Astrocyte (in vitro differentiated cells and primary cell): ENCODE results near the gene CTNNB1. TPM values are rescaled to one million over a fixed set of nuclear protein-coding genes. Genes with fewer than 3 reads are reported as not detected.

Experiments used
- DNase-seq: peaks from one replicate; pipeline ENCODE4 v3.0.0-alpha.2; 2010; ENCODE audit warnings: low read depth
- FAIRE-seq: peaks from 2 replicates; lab custom pipeline; 2011; peaks lifted over from hg19 to GRCh38; lab: Jason Lieb, UNC
- H2AFZ ChIP-seq: 2 replicates; pipeline ENCODE4 v1.6.0; 2012; ENCODE audit warnings: low read depth, low read length, inconsistent platforms
- H3K27ac ChIP-seq: 2 replicates; pipeline ENCODE4 v1.5.1; 2011; ENCODE audit warnings: low read depth, low read length, inconsistent platforms
- H3K27me3 ChIP-seq: 2 replicates; pipeline ENCODE4 v1.6.0; 2011; ENCODE audit warnings: low read length, inconsistent platforms; ENCODE audit not compliant: insufficient read depth
- H3K36me3 ChIP-seq: 2 replicates; pipeline ENCODE4 v1.5.1; 2011; ENCODE audit warnings: low read length, inconsistent platforms; ENCODE audit not compliant: insufficient read depth
- H3K4me1 ChIP-seq: 2 replicates; pipeline ENCODE4 v1.5.1; 2011; ENCODE audit warnings: low read length, inconsistent platforms; ENCODE audit not compliant: insufficient read depth
- H3K4me2 ChIP-seq: 2 replicates; pipeline ENCODE4 v1.6.0; 2012; ENCODE audit warnings: low read length, inconsistent platforms
- H3K4me3 ChIP-seq: 2 replicates; pipeline ENCODE4 v1.5.1; 2011; ENCODE audit warnings: low read depth, mild to moderate bottlenecking, low read length, inconsistent platforms; ENCODE audit not compliant: insufficient read depth
- H3K79me2 ChIP-seq: 2 replicates; pipeline ENCODE4 v1.6.0; 2012; ENCODE audit warnings: mild to moderate bottlenecking, low read length, inconsistent platforms; ENCODE audit not compliant: insufficient read depth
- H3K9ac ChIP-seq: 2 replicates; pipeline ENCODE4 v1.6.0; 2012; ENCODE audit warnings: mild to moderate bottlenecking, low read length, inconsistent platforms
- H3K9me3 ChIP-seq: 2 replicates; pipeline ENCODE4 v1.5.1; 2012; ENCODE audit warnings: low read depth, mild to moderate bottlenecking, low read length, inconsistent platforms; ENCODE audit not compliant: insufficient read depth
- H4K20me1 ChIP-seq: 2 replicates; pipeline ENCODE4 v1.6.0; 2012; ENCODE audit warnings: low read length, inconsistent platforms; ENCODE audit not compliant: insufficient read depth
- H3K27ac Mint-ChIP-seq: one replicate; pipeline ENCODE4 v1.8.0; 2021; ENCODE audit warnings: mild to moderate bottlenecking, mixed read lengths; ENCODE audit not compliant: unreplicated experiment
- H3K27me3 Mint-ChIP-seq: one replicate; pipeline ENCODE4 v1.8.0; 2021; ENCODE audit warnings: low read depth, mixed read lengths; ENCODE audit not compliant: unreplicated experiment
- H3K36me3 Mint-ChIP-seq: one replicate; pipeline ENCODE4 v1.8.0; 2021; ENCODE audit warnings: low read depth, mixed read lengths; ENCODE audit not compliant: unreplicated experiment
- H3K4me1 Mint-ChIP-seq: one replicate; pipeline ENCODE4 v1.8.0; 2021; ENCODE audit warnings: low read depth, mixed read lengths; ENCODE audit not compliant: unreplicated experiment
- H3K4me3 Mint-ChIP-seq: one replicate; pipeline ENCODE4 v1.8.0; 2021; ENCODE audit warnings: mild to moderate bottlenecking, moderate library complexity, mixed read lengths; ENCODE audit not compliant: unreplicated experiment
- H3K9me3 Mint-ChIP-seq: one replicate; pipeline ENCODE4 v1.8.0; 2021; ENCODE audit warnings: mild to moderate bottlenecking, mixed read lengths; ENCODE audit not compliant: unreplicated experiment
- EZH2 ChIP-seq: IDR thresholded peaks from 2 replicates; pipeline ENCODE4 v1.6.1; 2012; ENCODE audit warnings: mild to moderate bottlenecking, low read length, inconsistent platforms; ENCODE audit not compliant: insufficient read depth
- total RNA-seq: library from RNA; stranded (reverse); gene quantifications from 2 replicates; pipeline ENCODE4 v1.2.1, GENCODE V29; 2021
- TF ChIP-seq, protein P1 (sequence below): IDR thresholded peaks from 2 replicates; pipeline ENCODE4 v1.5.1; 2011; ENCODE audit warnings: low read depth, mild to moderate bottlenecking, inconsistent platforms, low read length, moderate library complexity; ENCODE audit not compliant: insufficient read depth

The CTNNB1 gene
- total RNA-seq, 1 donor from 2014 or later, result 656 TPM

DNA sequence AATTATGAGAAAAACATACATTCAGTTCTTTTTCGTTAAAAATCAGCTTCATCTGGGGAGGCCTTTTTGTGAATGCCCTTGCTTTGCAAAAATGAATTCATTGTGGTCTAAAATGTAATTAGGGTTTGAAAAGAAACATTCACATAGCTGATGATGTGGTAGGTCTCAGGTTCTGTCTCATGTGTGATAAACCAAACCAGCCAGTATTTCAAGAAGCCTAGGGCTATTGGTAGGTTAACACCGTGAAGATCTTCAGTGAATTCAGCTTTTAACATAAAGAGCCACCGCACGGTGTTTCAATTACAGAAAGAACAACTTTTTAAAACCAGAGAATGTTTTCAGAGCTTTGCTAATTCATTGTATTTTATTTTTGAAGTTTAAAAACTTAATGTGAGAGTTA lies 41.9 kb downstream of the CTNNB1 start:
- Mint-ChIP-seq H3K27me3 (no peaks in the 10 kb centered on the region), H3K4me1 (peaks cover 5% of the 10 kb centered on the region), H3K36me3 (peaks cover 39% of the 10 kb centered on the region), H3K4me3 (no peak overlapping the region), H3K9me3 (no peaks in the 10 kb centered on the region), H3K27ac (no peak overlapping the region)
- Histone ChIP-seq H3K4me3 (no peak overlapping the region), H3K79me2 (peaks cover 15% of the 10 kb centered on the region), H2AFZ (no peak overlapping the region), H3K4me2 (no peak overlapping the region), H4K20me1 (peaks cover 45% of the 10 kb centered on the region), H3K36me3 (peaks cover 58% of the 10 kb centered on the region), H3K9ac (no peak overlapping the region), H3K27me3 (no peaks in the 10 kb centered on the region), H3K4me1 (no peaks in the 10 kb centered on the region), H3K27ac (no peak overlapping the region), H3K9me3 (no peaks in the 10 kb centered on the region)
- TF ChIP-seq EZH2, result no peak
- TF ChIP-seq, protein P1, sequence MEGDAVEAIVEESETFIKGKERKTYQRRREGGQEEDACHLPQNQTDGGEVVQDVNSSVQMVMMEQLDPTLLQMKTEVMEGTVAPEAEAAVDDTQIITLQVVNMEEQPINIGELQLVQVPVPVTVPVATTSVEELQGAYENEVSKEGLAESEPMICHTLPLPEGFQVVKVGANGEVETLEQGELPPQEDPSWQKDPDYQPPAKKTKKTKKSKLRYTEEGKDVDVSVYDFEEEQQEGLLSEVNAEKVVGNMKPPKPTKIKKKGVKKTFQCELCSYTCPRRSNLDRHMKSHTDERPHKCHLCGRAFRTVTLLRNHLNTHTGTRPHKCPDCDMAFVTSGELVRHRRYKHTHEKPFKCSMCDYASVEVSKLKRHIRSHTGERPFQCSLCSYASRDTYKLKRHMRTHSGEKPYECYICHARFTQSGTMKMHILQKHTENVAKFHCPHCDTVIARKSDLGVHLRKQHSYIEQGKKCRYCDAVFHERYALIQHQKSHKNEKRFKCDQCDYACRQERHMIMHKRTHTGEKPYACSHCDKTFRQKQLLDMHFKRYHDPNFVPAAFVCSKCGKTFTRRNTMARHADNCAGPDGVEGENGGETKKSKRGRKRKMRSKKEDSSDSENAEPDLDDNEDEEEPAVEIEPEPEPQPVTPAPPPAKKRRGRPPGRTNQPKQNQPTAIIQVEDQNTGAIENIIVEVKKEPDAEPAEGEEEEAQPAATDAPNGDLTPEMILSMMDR, result no peak
- FAIRE-seq (no peak), DNase-seq (no peak)

DNA sequence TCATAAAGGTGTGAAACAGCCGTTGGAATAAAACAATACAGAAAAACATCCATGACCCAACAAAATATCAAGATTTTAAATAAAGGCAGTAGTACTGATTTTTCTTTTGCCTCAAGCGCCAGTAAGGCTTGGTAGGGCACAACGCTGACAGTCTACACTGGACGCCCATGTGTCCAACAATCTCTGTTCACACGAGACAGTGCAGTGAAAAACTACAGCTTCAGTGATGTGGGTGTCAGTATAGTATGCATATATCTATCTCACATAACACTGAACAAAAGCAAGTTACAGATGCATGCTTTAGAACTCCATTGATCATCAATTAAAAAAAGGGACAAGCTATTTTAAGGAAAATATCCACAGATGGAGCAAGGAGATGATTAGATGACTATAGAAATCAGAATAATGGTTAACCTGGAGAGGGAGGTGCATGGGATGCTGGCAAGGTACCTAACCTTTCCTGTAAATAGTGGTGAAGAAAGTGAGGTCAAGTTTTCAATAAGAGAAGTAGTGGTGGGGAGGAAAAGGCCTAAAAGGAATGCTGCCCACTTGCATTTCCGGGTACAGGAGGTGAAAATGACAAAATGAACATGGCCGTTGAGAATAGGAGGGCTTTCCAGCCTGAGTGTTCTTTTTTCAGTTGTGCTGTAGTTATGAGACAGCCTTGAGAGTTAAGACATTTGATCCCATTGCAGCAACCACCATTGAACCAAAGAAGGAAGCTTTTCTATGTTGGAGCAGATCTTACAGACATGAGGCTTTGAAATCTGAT lies 42.7 kb downstream of the CTNNB1 start:
- Mint-ChIP-seq H3K9me3 (no peaks in the 10 kb centered on the region), H3K27ac (no peak overlapping the region), H3K4me1 (peaks cover 11% of the 10 kb centered on the region), H3K36me3 (peaks cover 37% of the 10 kb centered on the region), H3K27me3 (no peaks in the 10 kb centered on the region), H3K4me3 (no peak overlapping the region)
- no peak overlapping the region for H3K9ac ChIP-seq
- no peaks in the 10 kb centered on the region for H3K27me3 ChIP-seq
- no peak overlapping the region for H3K27ac ChIP-seq
- no peaks in the 10 kb centered on the region for H3K9me3 ChIP-seq
- FAIRE-seq, result no peak
- H2AFZ ChIP-seq, result no peak overlapping the region
- no peak overlapping the region for H3K4me3 ChIP-seq
- H3K79me2 ChIP-seq, result peaks cover 10% of the 10 kb centered on the region
- no peak overlapping the region for H3K4me2 ChIP-seq
- DNase-seq, result no peak
- TF ChIP-seq, protein P1, result no peak
- peaks cover 39% of the 10 kb centered on the region for H4K20me1 ChIP-seq
- peaks cover 51% of the 10 kb centered on the region for H3K36me3 ChIP-seq
- H3K4me1 ChIP-seq, result peaks cover 3% of the 10 kb centered on the region

DNA sequence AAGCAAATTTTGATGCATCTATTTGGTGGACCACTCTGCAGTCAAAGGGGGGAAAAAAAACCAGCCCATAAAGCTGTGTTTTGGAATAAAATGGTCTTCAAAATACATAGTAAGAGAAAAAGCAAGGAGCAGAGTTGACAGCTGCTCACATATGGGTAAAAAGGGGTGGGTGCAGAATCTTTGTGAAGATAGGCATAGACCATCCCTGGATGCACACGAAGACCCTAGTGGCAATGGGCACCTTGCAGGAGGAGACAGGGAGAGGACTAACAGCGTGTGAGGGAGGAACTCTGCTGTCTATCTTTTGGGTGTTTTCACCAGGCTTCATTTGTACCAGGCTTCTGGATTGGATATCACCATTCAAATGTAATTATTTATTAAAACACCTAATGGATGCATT lies 43.9 kb downstream of the CTNNB1 start:
- Histone ChIP-seq H3K4me1 (peaks cover 15% of the 10 kb centered on the region), H3K27ac (no peak overlapping the region), H2AFZ (no peak overlapping the region), H3K4me2 (no peak overlapping the region), H3K9me3 (no peaks in the 10 kb centered on the region), H3K79me2 (peaks cover 10% of the 10 kb centered on the region), H4K20me1 (peaks cover 27% of the 10 kb centered on the region), H3K9ac (no peak overlapping the region), H3K36me3 (peaks cover 39% of the 10 kb centered on the region), H3K27me3 (no peaks in the 10 kb centered on the region), H3K4me3 (no peak overlapping the region)
- Mint-ChIP-seq H3K4me3 (no peak overlapping the region), H3K27me3 (no peaks in the 10 kb centered on the region), H3K4me1 (peaks cover 23% of the 10 kb centered on the region), H3K9me3 (no peaks in the 10 kb centered on the region), H3K36me3 (peaks cover 29% of the 10 kb centered on the region), H3K27ac (no peak overlapping the region)
- no peak for TF ChIP-seq EZH2
- TF ChIP-seq, protein P1, result no peak
- no peak for FAIRE-seq
- no peak for DNase-seq
